22Rv1 (cell line): ENCODE measurements around the gene PIAS4.

ENCODE experiments used
- CTCF ChIP-seq: fragments of 450-650 bp; IDR thresholded peaks from 2 replicates; pipeline ENCODE4 v1.5.1; 2017; ENCODE audit warnings: mild to moderate bottlenecking
- ZFX ChIP-seq: fragments of 450-650 bp; IDR thresholded peaks from 2 replicates; pipeline ENCODE4 v1.6.1; 2017; ENCODE audit warnings: antibody characterized with exemption, borderline replicate concordance

- no peak for TF ChIP-seq CTCF
- no peak for TF ChIP-seq ZFX
Measured at GRCh38 chr19:4064149-4064495, 56.6 kb downstream of the PIAS4 start.
